OCI-LY7 (cell line): ENCODE measurements around the gene CST7. TPM values are rescaled to one million over a fixed set of nuclear protein-coding genes. Genes with fewer than 3 reads are reported as not detected.

Experiments used
- BruUV-seq: library from RNA; stranded (reverse); fragments of 400-500 nt; replicated peaks from 2 replicates; lab custom pipeline; 2021; lab: Mats Ljungman, UMichigan
- CTCF ChIA-PET: fragments of 300-600 bp; sonication (Branson Sonifier 250); formaldehyde crosslinking; loops from one replicate; lab custom pipeline; 2022; ENCODE audit warnings: antibody characterized with exemption; ENCODE audit not compliant: unreplicated experiment; lab: Charles Lee
- POLR2A ChIA-PET: fragments of 300-600 bp; sonication (Branson Sonifier 250); formaldehyde crosslinking; loops from one replicate; lab custom pipeline; 2022; ENCODE audit warnings: antibody characterized with exemption; lab: Charles Lee
- DNase-seq: peaks from one replicate; pipeline ENCODE4 v3.0.0-alpha.2; 2015; ENCODE audit warnings: low spot score
- H2AFZ ChIP-seq: fragments of 200-600 bp; sonication (generic), shearing (Covaris generic); 2 replicates; pipeline ENCODE4 v1.6.1; 2014; ENCODE audit warnings: mild to moderate bottlenecking, antibody characterized with exemption, low read length, moderate library complexity
- H3K27ac ChIP-seq: fragments of 200-600 bp; sonication (generic); 2 replicates; pipeline ENCODE4 v1.5.1; 2014; ENCODE audit warnings: mixed run types, low read depth, mild to moderate bottlenecking, moderate library complexity, low read length, inconsistent platforms; ENCODE audit not compliant: poor library complexity, severe bottlenecking
- H3K36me3 ChIP-seq: fragments of 200-600 bp; sonication (generic); 2 replicates; pipeline ENCODE4 v1.6.1; 2014; ENCODE audit warnings: mild to moderate bottlenecking, antibody characterized with exemption, low read length, moderate library complexity, mixed read lengths; ENCODE audit not compliant: insufficient read depth
- H3K4me1 ChIP-seq: fragments of 200-600 bp; sonication (generic); 2 replicates; pipeline ENCODE4 v1.5.1; 2014; ENCODE audit warnings: mild to moderate bottlenecking, low read length; ENCODE audit not compliant: insufficient read depth, poor library complexity, severe bottlenecking
- H3K4me2 ChIP-seq: fragments of 200-600 bp; sonication (generic); 2 replicates; pipeline ENCODE4 v1.6.1; 2014; ENCODE audit warnings: mild to moderate bottlenecking, low read length
- H3K4me3 ChIP-seq: fragments of 200-600 bp; sonication (generic); 2 replicates; pipeline ENCODE4 v1.5.1; 2014; ENCODE audit warnings: mild to moderate bottlenecking, low read depth, low read length; ENCODE audit not compliant: poor library complexity, severe bottlenecking
- H3K79me2 ChIP-seq: fragments of 200-600 bp; sonication (generic); 2 replicates; pipeline ENCODE4 v1.6.1; 2016; ENCODE audit warnings: low read depth, mild to moderate bottlenecking, low read length, moderate library complexity, mixed read lengths; ENCODE audit not compliant: insufficient read depth
- H3K9me2 ChIP-seq: fragments of 200-600 bp; sonication (generic); 2 replicates; pipeline ENCODE4 v1.6.1; 2016; ENCODE audit warnings: mild to moderate bottlenecking, low read length, mixed read lengths; ENCODE audit not compliant: insufficient read depth
- H3K9me3 ChIP-seq: fragments of 200-600 bp; sonication (generic); 2 replicates; pipeline ENCODE4 v1.6.1; 2014; ENCODE audit warnings: mild to moderate bottlenecking, mixed run types, low read length, mixed read lengths
- H4K20me1 ChIP-seq: fragments of 200-600 bp; sonication (generic); 2 replicates; pipeline ENCODE4 v1.6.1; 2014; ENCODE audit warnings: mild to moderate bottlenecking, antibody characterized with exemption, low read length, moderate library complexity, mixed read lengths; ENCODE audit not compliant: insufficient read depth
- EZH2phosphoT487 ChIP-seq: fragments of 200-600 bp; sonication (generic); IDR thresholded peaks from 2 replicates; pipeline ENCODE4 v1.6.1; 2018; ENCODE audit warnings: low read depth, borderline replicate concordance, mild to moderate bottlenecking, mixed run types, antibody characterized with exemption, low read length, moderate library complexity, mixed read lengths
- intact Hi-C: fragments of 100-400 bp; cut with micrococcal nuclease; formaldehyde crosslinking; loops from one replicate; pipeline ENCODE4 v1.10.0; 2022; ENCODE audit not compliant: unreplicated experiment
- total RNA-seq, 2 experiments: library from RNA; depleted of rRNA in 1 of 2; stranded (reverse); fragments of >200 nt in 1 of 2; shearing (Covaris generic) in 1 of 2; gene quantifications; 2 replicates each; pipeline ENCODE4 v1.2.3, GENCODE V29; 2014 to 2022
- TF ChIP-seq, protein P1 (sequence below): fragments of 200-600 bp; sonication (generic); conservative IDR thresholded peaks from 2 replicates; pipeline ENCODE4 v1.5.1; 2014; ENCODE audit warnings: mild to moderate bottlenecking, antibody characterized with exemption, low read length, moderate library complexity, mixed read lengths

The CST7 gene
- total RNA-seq, 2 experiments from 2014 or later, result not detected

DNA sequence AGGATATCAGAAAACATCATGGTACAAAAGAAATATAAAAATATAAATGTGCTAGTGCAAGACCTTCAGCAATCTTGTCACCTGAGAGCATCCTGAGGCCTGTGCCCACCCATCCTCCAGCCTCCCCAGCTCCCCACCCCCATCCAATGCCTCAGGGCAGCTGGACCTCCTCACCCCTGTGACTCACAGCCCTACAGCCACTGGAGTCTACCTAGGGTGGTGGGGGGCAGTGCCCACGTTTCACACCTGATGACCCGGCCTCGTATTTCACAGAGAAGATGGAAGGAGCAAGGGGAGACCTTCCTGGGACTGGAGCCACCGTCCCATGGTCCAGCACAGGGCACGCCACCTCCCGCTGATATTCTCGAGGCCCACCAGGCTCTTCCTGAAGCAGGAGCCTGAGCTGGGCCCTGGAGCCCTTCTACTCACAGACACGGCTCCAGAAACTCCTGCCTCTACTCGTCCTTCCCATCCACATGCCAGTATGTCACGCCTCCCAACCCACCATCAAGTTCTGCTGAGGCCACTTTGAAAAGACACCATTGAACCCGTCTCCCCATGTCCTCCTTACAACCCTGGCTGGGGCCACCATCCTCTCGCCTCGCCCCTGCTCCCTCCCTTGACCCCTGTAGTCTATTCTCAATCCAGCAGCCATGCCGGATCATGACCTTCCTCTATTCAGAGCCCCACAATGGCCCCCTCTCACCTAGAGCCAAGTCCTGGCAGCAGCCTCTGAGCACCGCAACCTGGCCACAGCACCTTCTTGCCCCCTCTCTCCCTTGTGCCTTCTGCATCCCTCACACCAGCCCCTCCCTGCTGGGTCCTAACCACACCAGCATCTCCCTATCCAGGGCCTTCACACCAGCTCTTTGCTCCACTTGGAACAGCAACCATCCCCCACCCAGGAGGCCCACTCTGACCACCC is 30.2 kb downstream of the CST7 start:
- DNase-seq, result no peak
- CTCF ChIA-PET, result no interaction called here
- Histone ChIP-seq H3K36me3 (peaks cover 90% of the 10 kb centered on the region), H2AFZ (no peak overlapping the region), H3K27ac (no peak overlapping the region), H3K79me2 (no peaks in the 10 kb centered on the region), H3K4me2 (no peak overlapping the region), H3K4me3 (no peak overlapping the region), H3K9me3 (peaks cover 14% of the 10 kb centered on the region; the same call in 1 of the 2 replicates), H3K9me2 (no peaks in the 10 kb centered on the region), H3K4me1 (no peaks in the 10 kb centered on the region), H4K20me1 (no peaks in the 10 kb centered on the region)
- POLR2A ChIA-PET, result interaction anchor here (1.0 kb wide), 1 partner anchor 11 kb away, joined by 3 read pairs; no protein-coding TSS in a partner anchor
- no TSS peak for BruUV-seq
- no peak for TF ChIP-seq EZH2phosphoT487
- TF ChIP-seq, protein P1, sequence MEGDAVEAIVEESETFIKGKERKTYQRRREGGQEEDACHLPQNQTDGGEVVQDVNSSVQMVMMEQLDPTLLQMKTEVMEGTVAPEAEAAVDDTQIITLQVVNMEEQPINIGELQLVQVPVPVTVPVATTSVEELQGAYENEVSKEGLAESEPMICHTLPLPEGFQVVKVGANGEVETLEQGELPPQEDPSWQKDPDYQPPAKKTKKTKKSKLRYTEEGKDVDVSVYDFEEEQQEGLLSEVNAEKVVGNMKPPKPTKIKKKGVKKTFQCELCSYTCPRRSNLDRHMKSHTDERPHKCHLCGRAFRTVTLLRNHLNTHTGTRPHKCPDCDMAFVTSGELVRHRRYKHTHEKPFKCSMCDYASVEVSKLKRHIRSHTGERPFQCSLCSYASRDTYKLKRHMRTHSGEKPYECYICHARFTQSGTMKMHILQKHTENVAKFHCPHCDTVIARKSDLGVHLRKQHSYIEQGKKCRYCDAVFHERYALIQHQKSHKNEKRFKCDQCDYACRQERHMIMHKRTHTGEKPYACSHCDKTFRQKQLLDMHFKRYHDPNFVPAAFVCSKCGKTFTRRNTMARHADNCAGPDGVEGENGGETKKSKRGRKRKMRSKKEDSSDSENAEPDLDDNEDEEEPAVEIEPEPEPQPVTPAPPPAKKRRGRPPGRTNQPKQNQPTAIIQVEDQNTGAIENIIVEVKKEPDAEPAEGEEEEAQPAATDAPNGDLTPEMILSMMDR, result no peak
- intact Hi-C loops, result no loop called here

DNA sequence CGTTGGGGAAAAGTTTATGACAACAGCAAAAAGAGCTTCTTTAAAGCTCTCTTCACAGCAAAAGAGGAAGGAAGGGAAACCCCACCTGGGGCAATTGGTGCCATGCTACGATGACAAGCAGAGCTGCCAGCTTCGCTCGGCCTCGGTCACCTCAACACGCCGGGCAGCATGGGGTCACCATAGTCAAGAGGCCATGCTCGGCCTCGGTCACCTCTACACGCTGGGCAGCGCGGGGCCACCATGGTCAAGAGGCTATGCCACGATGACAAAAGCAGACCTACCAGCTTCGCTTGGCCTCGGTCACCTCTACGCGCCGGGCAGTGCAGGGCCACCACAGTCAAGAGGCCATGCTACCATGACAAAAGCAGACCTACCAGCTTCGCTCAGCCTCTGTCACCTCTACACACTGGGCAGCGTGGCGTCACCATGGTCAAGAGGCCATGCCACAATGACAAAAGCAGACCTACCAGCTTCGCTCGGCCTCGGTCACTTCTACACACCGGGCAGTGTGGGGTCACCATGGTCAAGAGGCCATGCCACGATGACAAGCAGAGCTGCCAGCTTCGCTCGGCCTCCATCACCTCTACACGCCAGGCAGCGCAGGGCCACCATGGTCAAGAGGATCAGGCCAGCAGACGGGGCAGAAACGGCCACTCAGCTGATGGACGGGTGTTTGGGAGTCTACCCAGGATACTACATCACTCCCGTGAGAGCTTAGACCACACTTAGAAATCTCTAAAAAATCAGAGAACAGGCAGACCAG is 31.4 kb downstream of the CST7 start:
- Histone ChIP-seq H3K36me3 (peaks cover 81% of the 10 kb centered on the region), H3K9me3 (peaks cover 13% of the 10 kb centered on the region; the same call in 1 of the 2 replicates), H2AFZ (no peak overlapping the region), H3K4me1 (no peaks in the 10 kb centered on the region), H3K27ac (no peak overlapping the region), H4K20me1 (no peaks in the 10 kb centered on the region), H3K9me2 (no peaks in the 10 kb centered on the region), H3K4me2 (no peak overlapping the region), H3K79me2 (no peaks in the 10 kb centered on the region), H3K4me3 (no peak overlapping the region)
- no peak for DNase-seq
- intact Hi-C loops, result no loop called here
- POLR2A ChIA-PET, result interaction anchor here (1.0 kb wide), 1 partner anchor 10 kb away, joined by 3 read pairs; no protein-coding TSS in a partner anchor
- no TSS peak for BruUV-seq
- CTCF ChIA-PET, result no interaction called here
- TF ChIP-seq EZH2phosphoT487, result no peak
- TF ChIP-seq, protein P1, result no peak
